HUES6 (cell line): ENCODE results near the gene CPSF4L.
"Not testable (repeated sequence)": the region's sequence is repeated elsewhere in the genome, so short reads cannot be mapped to it uniquely, and the experiment has no call there.

Experiments
- H3K27ac ChIP-seq: 2 replicates; pipeline ENCODE4 v1.7.0; 2013; ENCODE audit warnings: low read depth, mild to moderate bottlenecking, low read length, inconsistent platforms
- H3K27me3 ChIP-seq: 2 replicates; pipeline ENCODE4 v1.6.1; 2013; ENCODE audit warnings: low read length; ENCODE audit not compliant: control insufficient read depth, insufficient read depth
- H3K36me3 ChIP-seq: 2 replicates; pipeline ENCODE4 v1.6.1; 2013; ENCODE audit warnings: low read length; ENCODE audit not compliant: control insufficient read depth, insufficient read depth
- H3K4me1 ChIP-seq: 2 replicates; pipeline ENCODE4 v1.6.1; 2013; ENCODE audit warnings: low read length; ENCODE audit not compliant: control insufficient read depth, insufficient read depth
- H3K4me3 ChIP-seq: 2 replicates; pipeline ENCODE4 v1.5.1; 2013; ENCODE audit warnings: low read depth, low read length
- H3K9ac ChIP-seq: one replicate; pipeline ENCODE4 v1.6.1; 2013; ENCODE audit warnings: mild to moderate bottlenecking, low read length
- H3K9me3 ChIP-seq: 2 replicates; pipeline ENCODE4 v1.6.1; 2013; ENCODE audit warnings: low read depth, low read length; ENCODE audit not compliant: control insufficient read depth, insufficient read depth

Gene CPSF4L, protein sequence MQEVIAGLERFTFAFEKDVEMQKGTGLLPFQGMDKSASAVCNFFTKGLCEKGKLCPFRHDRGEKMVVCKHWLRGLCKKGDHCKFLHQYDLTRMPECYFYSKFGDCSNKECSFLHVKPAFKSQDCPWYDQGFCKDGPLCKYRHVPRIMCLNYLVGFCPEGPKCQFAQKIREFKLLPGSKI

DNA sequence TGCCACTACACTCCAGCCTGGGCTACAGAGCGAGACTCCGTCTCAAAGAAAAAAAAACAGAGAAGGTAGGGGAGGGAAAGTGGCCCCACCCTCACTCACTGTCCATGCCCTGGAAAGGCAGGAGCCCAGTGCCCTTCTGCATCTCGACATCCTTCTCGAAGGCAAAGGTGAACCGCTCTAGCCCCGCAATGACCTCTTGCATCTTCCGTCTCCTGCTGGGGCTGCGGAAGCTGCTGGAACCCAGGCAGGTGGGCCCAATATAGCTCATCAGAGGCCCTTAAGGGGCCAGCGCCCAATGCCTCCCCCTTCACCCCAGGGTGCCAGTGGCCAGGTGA lies at the start of gene CPSF4L:
Gene CPSF4L, minus strand, starts transcription at position 264 of the 335 bp plus-strand sequence. Its CDS starts 62 bp downstream, at position 202.
- Histone ChIP-seq H3K27me3 (peaks cover 9% of the 10 kb centered on the region; the same call in 1 of the 2 replicates), H3K4me1 (peaks cover 20% of the 10 kb centered on the region), H3K4me3 (peak within 1 kb of the TSS; percentile 25; the same call in 1 of the 2 replicates), H3K9ac (peak within 1 kb of the TSS; percentile 41), H3K27ac (no peak within 1 kb of the TSS), H3K9me3 (no peaks in the 10 kb centered on the region), H3K36me3 (no peaks in the 10 kb centered on the region)

DNA sequence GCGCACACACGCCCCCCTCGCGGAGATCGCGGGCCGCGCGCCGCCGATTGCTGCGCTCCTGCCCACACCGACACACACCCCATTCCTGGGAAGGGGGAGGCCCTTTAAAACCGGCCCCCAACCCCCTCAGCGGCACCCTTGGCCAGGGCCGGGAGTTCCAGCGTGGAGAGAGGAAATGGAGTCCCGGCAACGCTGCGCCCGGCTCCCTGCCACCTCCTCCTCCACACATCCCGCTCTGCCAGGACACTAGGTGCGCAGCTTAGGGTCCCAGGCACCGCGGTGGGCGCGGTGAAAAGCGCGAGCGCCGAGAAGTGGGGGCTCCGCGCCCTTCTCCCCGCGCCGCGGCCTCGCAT lies 49.7 kb upstream of the CPSF4L start:
- peak overlapping the region; percentile 55; the same call in 1 of the 2 replicates for H3K27ac ChIP-seq
- H3K36me3 ChIP-seq = no peaks in the 10 kb centered on the region
- peaks cover 37% of the 10 kb centered on the region for H3K4me1 ChIP-seq
- H3K9me3 ChIP-seq = no peaks in the 10 kb centered on the region
- no peaks in the 10 kb centered on the region; the same call in 1 of the 2 replicates for H3K27me3 ChIP-seq
- peak overlapping the region; percentile 71 for H3K9ac ChIP-seq
- peak overlapping the region; percentile 97 for H3K4me3 ChIP-seq

- Histone ChIP-seq H3K27ac (peak overlapping the region; percentile 66; the same call in 1 of the 2 replicates), H3K4me1 (peaks cover 50% of the 10 kb centered on the region), H3K27me3 (no peaks in the 10 kb centered on the region; the same call in 1 of the 2 replicates), H3K9me3 (no peaks in the 10 kb centered on the region), H3K36me3 (no peaks in the 10 kb centered on the region), H3K4me3 (peak overlapping the region; percentile 97), H3K9ac (peak overlapping the region; percentile 73)
These were observed 48.3 kb upstream of the CPSF4L start for GRCh38 chr17:73309727-73310596.

GRCh38 chr17:73308959-73309358 lies 47.3 kb upstream of the CPSF4L start:
- H3K4me3 ChIP-seq, H3K9ac ChIP-seq, H3K27ac ChIP-seq: not testable (repeated sequence)

GRCh38 chr17:73308017-73308823 lies 46.5 kb upstream of the CPSF4L start:
- Histone ChIP-seq H3K27ac (no peak overlapping the region), H3K9me3 (no peaks in the 10 kb centered on the region), H3K4me1 (peaks cover 56% of the 10 kb centered on the region), H3K9ac (no peak overlapping the region), H3K4me3 (no peak overlapping the region; the same call in 1 of the 2 replicates), H3K27me3 (no peaks in the 10 kb centered on the region), H3K36me3 (no peaks in the 10 kb centered on the region)

More at GRCh38 chr17:73308959-73309358, 47.3 kb upstream of the CPSF4L start:
- H3K36me3 ChIP-seq, H3K27me3 ChIP-seq, H3K9me3 ChIP-seq: not testable (repeated sequence)
- peaks cover 58% of the 10 kb centered on the region for H3K4me1 ChIP-seq

DNA sequence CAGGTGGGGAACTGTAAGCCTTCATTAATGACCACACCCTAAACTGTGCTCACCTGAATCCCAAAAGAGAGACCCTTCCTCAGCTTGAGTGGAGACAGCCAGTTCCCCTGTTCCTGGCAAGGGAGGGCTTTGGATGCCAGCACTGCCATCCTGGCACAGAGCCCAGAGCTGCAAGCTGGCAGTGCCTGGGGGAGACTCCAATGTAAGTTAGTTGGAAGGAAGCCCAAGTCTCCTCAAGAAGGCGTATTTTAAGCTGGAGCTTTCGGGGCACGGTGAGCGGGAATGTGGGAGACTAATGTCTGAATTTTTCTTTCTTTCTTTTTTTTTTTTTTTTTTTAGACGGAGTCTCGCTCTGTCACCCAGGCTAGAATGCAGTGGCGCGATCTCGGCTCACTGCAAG lies 45.5 kb upstream of the CPSF4L start:
- no peaks in the 10 kb centered on the region for H3K36me3 ChIP-seq
- H3K9ac ChIP-seq = no peak overlapping the region
- H3K27ac ChIP-seq = no peak overlapping the region
- peaks cover 46% of the 10 kb centered on the region for H3K4me1 ChIP-seq
- H3K27me3 ChIP-seq = no peaks in the 10 kb centered on the region
- no peak overlapping the region for H3K4me3 ChIP-seq
- H3K9me3 ChIP-seq = no peaks in the 10 kb centered on the region

DNA sequence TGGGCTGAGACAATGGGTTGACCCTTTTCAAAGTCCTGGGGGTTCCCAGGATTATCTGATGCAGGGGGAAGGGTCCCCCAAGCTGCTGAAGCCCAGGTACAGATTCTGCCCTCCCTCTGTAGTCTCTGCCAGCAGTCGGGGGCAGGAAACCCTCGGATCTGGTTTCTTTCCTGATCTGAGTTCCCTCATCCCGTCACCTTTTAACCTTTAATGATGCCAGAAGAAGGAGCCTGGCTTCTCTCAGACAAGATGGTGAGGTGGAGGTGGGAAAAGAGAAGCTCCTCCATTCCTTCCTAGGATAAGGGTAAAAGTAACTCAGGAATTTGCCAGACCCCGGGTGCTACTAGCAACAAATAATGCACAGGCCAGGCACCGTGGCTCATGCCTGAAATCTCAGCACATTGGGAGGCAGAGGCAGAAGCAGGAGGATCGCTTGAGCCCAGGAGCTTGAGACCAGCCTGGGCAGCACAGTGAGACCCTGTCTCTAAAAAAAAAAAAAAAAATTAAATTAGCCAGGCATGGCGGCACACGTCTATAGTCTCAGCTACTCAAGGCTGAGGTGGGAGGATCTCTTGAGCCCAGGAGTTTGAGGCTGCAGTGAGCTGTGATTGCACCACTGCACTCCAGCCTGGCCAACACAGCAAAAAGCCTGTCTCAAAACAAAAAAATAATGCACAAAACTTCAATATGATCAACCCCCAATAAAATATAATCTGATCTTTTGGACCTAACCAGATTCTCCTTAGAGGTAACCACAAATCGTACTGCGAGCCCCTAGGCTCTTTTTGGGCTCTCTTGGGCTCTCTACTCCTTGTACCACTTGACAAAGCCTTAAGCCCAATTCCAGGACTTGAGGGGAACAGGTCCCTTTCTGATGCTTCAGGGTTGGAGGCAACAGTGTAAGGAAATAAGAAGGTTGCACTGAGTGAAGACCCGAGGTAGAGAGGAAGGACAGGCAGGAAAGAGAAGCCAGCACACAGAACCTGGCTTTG lies 44.5 kb upstream of the CPSF4L start:
- Histone ChIP-seq H3K27me3 (no peaks in the 10 kb centered on the region), H3K36me3 (no peaks in the 10 kb centered on the region), H3K27ac (peak overlapping the region; percentile 65; the same call in 1 of the 2 replicates), H3K9ac (no peak overlapping the region), H3K4me3 (peak overlapping the region; percentile 39; the same call in 1 of the 2 replicates), H3K9me3 (no peaks in the 10 kb centered on the region), H3K4me1 (peaks cover 46% of the 10 kb centered on the region)

DNA sequence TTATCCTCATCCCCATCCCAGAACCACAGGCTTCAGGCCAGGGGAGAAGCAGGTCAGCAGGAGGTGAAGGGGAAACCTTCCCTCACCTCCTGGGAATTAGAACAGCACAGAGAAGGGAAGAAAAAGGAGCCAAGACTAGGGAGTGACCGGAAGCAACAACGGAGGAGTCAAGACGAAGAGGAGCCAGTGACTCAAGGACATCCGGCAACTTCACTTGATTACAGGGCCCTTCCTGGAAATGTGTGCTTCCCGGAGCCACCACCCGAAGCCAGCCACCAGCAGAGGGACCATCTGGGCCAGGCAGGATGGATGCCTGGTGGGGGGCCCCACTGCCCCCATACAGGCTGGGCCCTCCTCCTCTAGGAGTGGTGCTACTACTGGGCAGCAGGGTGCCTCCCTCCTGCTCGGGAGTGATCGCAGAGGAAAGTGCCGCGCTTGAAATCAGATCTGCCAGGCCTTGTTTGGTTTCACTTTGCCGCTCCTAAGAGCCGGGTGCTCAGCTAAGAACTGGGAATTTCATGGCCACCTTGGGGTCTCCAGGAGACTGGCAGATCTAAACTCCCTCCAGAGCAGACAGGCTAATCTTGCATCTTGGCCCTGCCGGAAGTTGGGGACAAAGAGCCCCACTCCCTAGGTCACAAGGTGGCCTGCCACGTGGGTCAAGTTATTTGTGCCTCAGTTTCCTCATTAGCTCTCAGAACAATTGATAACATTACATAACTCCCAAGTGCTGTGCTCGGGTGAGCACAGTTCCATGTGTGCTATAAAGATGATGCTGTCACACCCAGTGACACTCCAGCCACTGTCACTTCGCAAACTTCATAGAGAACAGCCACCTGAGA lies 43.5 kb upstream of the CPSF4L start:
- Histone ChIP-seq H3K4me1 (peaks cover 44% of the 10 kb centered on the region), H3K27ac (peak overlapping the region; percentile 65), H3K9ac (peak overlapping the region; percentile 45), H3K9me3 (no peaks in the 10 kb centered on the region), H3K36me3 (no peaks in the 10 kb centered on the region), H3K4me3 (peak overlapping the region; percentile 39), H3K27me3 (no peaks in the 10 kb centered on the region)

DNA sequence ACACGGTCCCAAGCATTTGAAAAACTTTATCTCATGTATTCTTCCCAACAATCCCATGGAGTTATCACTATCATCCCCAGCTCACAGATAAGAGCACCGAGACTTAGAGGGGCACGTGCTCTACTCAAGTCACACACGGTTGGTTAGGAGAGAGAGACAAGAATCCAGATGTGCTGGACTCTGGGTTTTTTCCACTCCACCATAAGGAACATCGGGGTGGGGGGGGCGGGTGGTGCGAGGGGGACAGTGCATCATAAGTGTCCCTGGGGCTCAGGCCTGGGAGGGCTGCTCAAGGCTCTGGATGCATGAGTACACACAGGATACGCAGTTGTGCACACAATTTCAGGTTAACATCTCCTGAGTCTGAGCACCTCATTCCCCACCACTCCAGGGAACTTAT lies 42.8 kb upstream of the CPSF4L start:
- Histone ChIP-seq H3K36me3 (no peaks in the 10 kb centered on the region), H3K27ac (peak overlapping the region; percentile 65; the same call in 1 of the 2 replicates), H3K9me3 (no peaks in the 10 kb centered on the region), H3K4me1 (peaks cover 38% of the 10 kb centered on the region), H3K4me3 (no peak overlapping the region; the same call in 1 of the 2 replicates), H3K27me3 (no peaks in the 10 kb centered on the region), H3K9ac (peak overlapping the region; percentile 45)
